ENCODE results near the gene GIGYF2.

DNA sequence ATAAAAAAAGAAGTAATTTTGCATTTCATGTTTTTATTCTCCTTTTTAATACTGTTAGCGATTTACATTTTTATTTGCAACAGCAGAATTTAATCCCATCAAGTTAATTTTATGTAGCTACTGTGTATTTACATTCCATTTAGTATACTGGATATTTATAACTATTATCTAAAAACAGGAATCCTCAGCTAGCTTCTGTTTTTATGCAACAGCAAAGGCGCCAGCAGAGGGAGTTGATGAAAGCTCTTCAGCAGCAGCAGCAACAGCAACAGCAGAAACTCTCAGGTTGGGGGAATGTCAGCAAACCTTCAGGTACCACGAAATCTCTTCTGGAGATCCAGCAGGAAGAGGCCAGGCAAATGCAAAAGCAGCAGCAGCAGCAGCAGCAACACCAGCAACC is 146.7 kb downstream of the GIGYF2 start:
- TF ChIP-seq, protein P1, sequence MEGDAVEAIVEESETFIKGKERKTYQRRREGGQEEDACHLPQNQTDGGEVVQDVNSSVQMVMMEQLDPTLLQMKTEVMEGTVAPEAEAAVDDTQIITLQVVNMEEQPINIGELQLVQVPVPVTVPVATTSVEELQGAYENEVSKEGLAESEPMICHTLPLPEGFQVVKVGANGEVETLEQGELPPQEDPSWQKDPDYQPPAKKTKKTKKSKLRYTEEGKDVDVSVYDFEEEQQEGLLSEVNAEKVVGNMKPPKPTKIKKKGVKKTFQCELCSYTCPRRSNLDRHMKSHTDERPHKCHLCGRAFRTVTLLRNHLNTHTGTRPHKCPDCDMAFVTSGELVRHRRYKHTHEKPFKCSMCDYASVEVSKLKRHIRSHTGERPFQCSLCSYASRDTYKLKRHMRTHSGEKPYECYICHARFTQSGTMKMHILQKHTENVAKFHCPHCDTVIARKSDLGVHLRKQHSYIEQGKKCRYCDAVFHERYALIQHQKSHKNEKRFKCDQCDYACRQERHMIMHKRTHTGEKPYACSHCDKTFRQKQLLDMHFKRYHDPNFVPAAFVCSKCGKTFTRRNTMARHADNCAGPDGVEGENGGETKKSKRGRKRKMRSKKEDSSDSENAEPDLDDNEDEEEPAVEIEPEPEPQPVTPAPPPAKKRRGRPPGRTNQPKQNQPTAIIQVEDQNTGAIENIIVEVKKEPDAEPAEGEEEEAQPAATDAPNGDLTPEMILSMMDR (IDR thresholded peaks at IDR 0.05), result no peak
- TF ChIP-seq POLR2AphosphoS5 (IDR thresholded peaks at IDR 0.05), result no peak

Measured in prostate gland (tissue), 2 donors.